22Rv1 (cell line): ENCODE data around the gene SEL1L.
"Not testable (repeated sequence)": the region's sequence is repeated elsewhere in the genome, so short reads cannot be mapped to it uniquely, and the experiment has no call there.

ENCODE experiments used
- CTCF ChIP-seq: fragments of 450-650 bp; IDR thresholded peaks from 2 replicates; pipeline ENCODE4 v1.5.1; 2017; ENCODE audit warnings: mild to moderate bottlenecking
- ZFX ChIP-seq: fragments of 450-650 bp; IDR thresholded peaks from 2 replicates; pipeline ENCODE4 v1.6.1; 2017; ENCODE audit warnings: antibody characterized with exemption, borderline replicate concordance

DNA sequence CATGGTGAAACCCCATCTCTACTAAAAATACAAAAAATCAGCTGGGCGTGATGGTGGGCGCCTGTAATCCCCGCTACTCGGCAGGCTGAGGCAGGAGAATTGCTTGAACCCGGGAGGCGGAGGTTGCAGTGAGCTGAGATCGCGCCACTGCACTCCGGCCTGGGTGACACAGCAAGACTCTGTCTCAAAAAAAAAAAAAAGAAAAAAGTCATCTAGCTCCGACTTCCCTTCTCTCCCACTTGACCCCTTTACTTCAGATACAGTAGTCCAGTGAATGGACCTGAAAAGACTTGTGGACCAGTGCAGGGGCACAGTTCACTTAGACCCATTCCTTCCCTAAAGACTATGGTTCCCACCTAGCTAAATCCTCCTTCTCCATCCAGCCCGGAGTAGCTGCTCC is 103.9 kb downstream of the SEL1L start:
- not testable (repeated sequence) for TF ChIP-seq CTCF, ZFX
